GM19035 (cell line): ENCODE measurements around the gene BAK1.
"Not testable (repeated sequence)": the region's sequence is repeated elsewhere in the genome, so short reads cannot be mapped to it uniquely, and the experiment has no call there.

ENCODE experiments used
- ATAC-seq: cut with Tn5 transposase; IDR thresholded peaks from one replicate; pipeline ENCODE4 v1.9.1; 2021; ENCODE audit not compliant: unreplicated experiment

BAK1 gene

DNA sequence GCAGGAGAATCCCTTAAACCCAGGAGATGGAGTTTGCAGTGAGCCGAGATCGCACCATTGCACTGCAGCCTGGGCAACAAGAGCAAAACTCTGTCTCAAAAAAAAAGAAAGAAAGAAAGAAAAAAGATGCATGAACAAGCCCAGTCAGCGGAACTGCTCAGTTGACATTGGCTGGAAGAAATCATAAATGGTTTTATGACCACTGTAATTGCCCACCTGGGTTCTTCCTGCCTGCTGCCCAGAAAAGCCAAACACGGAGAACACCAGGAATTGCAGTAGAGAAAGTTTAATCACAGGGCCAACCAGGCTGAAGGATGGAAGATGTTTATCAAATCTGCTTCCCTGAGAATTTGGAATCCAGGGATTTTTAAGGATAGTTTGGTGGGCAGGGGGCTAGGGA lies 22.7 kb downstream of the BAK1 start:
- ATAC-seq, result no peak

DNA sequence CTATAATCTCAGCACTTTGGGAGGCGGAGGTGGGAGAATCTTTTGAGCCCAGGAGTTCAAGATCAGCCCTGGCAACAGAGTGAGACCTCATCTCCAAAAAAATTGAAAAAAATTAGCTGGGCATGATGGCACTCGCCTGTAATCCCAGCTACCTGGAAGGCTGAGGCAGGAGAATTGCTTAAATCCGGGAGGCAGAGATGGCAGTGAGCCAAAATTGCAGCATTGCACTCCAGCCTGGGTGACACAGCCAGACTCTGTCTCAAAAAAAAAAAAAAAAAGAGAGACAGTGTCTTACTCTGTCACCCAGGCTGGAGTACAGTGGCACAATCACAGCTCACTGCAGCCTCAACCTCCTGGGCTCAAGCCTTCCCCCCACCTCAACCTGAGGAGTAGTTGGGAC lies 27.2 kb downstream of the BAK1 start:
- ATAC-seq, result not testable (repeated sequence)

DNA sequence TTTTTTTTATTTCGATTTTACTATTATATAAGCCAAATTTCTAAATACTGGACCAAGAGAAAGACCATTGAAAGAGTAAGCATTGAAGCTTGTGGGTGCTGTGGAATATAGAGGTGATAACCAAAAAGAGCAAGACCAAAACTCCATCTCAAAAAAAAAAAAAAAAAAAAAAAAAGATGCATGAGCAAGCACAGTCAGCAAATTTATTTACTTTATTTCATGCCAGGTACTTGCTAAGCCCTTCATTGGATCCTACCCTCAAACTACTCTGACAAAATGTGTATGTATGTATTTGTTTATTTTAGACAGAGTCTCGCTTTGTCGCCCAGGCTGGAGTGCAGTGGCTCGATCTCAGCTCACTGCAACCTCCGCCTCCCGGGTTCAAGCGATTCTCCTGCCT lies 27.8 kb downstream of the BAK1 start:
- ATAC-seq, result no peak

DNA sequence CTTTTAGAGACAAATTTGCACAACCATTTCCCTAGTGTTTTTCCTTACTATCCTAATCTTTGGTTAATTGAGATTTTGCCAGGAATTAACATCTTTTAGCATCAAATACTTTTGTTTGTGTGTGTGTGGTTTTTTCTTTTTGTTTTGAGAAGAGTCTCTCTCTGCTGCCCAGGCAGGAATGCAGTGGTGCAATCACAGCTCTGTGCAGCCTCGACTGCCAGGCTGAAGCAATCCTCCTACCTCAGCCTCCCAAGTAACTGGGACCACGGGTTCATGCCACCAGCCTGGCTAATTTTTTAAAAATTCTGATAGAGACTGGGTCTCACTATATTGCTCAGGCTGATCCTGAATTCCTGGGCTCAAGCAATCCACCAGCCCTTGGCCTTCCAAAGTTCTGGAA lies 28.5 kb downstream of the BAK1 start:
- no peak for ATAC-seq

DNA sequence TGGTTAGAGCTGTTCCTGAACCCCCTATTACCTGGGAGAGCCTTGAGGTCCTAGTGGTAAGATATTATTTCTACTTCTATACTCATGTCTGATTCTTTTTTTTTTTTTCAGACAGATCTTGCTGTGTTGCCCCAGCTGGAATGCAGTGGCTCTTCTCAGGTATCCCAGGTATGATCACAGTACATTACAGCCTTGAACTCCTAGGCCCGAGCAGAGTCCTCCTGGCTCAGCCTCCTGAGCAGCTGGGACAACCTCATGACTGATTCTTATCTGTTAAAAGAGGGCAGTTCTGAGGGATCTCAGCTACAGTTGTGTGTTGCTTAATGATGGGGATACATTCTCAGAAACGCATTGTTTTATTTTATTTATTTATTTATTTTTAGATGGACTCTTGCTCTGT lies 30.2 kb downstream of the BAK1 start:
- ATAC-seq, result no peak

DNA sequence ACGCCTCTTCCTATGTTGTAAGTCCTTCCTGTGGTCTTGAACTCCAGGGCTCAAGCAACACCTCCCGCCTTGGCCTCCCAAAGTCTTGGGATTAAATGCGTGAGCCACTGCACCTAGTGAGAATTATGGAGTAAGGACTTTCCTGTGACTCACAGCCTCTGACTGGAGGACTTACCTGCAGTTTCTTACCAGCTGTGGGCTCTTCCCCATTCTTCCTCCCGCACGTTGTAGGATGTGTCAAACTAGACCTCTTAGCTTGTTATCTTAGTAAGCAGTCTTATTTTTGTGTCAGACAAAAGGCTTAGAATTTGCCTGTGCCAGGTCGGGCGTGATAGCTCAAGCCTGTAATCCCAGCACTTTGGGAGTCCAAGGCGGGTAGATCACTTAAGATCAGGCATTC lies 30.9 kb downstream of the BAK1 start:
- no peak for ATAC-seq

DNA sequence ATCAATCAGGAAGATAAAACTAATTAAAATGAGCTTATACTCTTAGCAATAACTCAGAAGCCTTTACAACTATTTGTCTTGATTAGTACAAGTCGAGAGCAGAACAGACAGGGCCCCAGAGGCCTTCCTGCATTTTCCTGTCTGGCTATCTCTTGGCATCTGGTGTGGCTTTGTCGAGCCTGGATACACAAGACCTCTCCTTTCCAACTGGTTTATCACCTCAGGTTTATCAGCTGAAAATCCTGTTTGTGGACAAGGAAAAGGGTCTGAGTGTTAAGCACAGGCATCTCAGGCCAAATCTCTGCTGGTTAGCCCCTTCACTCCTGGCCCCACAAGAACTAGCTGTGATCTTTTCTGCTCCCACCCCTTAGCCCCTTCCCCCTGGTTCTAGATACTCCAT lies 32.6 kb downstream of the BAK1 start:
- no peak for ATAC-seq

DNA sequence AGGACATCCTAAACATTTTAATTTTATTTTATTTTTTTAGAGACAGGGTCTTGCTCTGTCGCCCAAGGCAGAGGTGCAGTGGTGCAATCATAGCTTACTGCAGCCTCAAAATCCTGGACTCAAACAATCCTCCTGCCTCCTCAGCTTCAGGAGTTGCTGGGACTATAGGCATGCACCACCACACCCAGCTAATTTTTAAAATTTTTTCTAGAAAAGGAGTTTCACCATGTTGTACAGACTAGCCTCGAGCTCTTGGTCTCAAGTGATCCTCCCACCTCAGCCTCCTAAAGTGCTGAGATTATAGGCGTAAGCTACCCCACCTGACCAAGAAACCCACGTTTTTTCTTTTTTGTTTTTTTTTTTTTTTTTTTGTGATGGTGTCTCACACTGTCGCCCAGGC lies 33.3 kb downstream of the BAK1 start:
- no peak for ATAC-seq

DNA sequence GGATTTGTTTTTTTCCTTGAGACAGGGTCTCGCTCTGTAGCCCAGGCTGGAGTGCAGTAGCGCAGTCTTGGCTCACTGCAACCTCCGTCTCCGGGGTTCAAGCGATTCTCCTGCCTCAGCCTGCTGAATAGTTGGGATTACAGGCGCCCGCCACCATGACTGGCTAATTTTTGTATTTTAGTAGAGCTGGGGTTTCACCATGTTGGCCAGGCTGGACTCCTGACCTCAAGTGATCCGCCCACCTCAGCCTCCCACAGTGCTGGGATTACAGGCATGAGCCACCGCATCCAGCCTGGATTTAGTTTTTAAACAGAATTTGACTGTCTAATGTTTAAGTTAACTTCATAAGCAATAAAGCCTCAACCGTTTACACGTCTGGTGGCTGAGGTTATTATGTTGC lies 34.8 kb downstream of the BAK1 start:
- ATAC-seq, result not testable (repeated sequence)

DNA sequence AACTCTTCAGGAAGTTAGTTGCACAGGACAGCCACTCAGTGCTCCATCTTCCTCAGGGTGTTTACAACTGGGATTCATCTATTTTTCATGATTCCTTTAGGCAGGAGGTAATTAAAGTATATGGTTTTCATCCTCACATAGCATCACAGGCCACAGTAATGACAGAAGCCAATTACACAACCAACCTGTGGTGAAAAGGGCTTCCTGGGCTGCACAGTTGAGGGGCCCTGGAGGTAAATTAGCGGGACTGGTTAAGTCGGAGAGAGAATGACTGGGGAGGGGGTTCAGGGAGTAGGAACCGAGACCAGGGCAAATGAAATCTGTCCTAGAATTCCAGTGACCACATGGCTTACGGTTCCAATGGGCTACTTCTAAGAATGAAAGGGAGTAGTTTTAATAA lies 37.0 kb downstream of the BAK1 start:
- no peak for ATAC-seq

DNA sequence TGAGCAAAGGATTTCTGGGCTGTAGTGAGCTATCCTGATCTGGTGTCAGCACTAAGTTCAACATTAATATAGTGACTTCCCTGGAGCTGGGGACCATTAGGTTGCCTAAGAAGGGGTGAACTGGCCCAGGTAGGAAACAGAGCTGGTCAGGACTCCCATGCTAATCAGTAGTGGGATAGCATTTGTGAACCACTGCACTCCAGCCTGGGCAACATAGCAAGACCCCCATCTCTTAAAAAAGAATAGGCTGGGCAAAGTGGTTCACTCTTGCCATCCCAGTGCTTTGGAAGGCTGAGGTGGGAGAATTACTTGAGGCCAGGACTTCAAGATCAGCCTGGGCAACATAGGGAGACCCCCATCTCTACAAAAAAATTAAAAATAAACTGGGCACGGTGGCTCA lies 39.3 kb downstream of the BAK1 start:
- no peak for ATAC-seq

DNA sequence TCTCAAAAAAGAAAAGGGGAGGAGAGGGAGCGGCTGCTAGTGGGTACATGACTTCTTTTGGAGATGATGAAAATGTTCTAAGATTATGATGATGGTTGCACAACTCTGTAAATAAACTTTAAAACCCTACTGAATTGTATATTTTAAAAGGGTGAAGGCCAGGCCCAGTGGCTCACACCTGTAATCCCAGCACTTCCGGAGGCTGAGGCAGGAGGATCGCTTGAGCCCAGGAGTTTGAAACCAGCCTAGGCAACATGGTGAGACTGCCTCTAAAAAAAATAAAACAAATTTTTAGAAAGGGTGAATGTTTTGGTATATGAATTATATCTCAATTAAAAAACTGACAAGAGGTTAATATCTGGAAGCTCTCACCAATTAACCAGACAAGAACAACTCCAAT lies 45.4 kb downstream of the BAK1 start:
- ATAC-seq, result no peak

DNA sequence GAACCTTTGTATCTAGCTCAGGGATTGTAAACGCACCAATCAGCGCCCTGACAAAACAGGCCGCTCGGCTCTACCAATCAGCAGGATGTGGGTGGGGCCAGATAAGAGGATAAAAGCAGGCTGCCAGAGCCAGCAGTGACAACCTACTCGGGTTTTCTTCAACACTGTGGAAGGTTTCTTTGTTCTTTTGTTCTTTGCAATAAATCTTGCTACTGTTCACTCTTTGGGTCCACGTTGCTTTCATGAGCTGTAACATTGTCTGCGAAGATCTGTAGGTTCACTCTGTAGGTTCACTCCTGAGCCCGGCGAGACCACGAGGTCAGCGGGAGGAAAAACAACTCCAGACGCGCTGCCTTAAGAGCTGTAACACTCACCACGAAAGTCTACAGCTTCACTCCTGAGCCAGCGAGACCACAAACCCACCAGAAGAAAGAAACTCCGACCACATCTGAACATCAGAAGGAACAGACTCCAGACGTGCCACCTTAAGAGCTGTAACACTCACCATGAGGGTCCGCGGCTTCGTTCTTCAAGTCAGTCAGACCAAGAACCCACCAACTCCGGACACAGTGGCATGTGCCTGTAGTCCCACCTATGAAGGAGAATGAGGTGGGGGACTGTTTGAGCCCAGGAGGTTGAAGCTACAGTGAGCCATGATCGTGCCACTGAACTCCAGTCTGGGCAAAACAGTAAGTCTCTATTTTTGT lies 46.8 kb downstream of the BAK1 start:
- ATAC-seq, result not testable (repeated sequence)

DNA sequence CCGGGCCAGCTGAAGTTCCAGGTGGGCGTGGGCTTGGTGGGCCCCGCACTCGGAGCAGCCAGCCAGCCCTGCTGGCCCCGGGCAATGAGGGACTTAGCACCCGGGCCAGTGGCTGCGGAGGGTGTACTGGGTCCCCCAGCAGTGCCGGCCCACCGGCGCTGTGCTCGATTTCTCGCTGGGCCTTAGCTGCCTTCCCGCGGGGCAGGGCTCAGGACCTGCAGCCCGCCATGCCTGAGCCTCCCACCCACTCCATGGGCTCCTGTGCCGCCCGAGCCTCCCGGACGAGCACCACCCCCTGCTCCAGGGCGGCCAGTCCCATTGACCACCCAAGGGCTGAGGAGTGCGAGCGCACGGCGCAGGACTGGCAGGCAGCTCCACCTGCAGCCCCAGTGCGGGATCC lies 47.6 kb downstream of the BAK1 start:
- ATAC-seq, result not testable (repeated sequence)

DNA sequence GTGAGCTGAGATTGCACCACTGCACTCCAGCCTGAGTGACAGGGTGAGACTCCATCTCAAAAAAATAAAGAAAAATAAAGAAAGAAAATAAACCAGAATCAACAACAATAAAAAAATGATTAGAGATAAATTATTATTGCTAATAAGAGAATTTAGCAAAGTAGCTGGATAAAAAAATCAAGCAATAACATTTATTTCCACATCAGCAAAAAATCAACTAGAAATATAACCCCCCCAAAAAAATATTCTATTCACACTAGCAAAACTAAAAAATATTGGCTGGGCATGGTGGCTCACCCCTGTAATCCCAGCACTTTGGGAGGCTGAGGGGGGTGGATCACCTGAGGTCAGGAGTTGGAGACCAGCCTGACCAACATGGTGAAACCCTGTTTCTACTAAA lies 49.5 kb downstream of the BAK1 start:
- ATAC-seq, result not testable (repeated sequence)
